ENCODE results near the gene PNPLA1. TPM values are rescaled to one million over a fixed set of nuclear protein-coding genes. Genes with fewer than 3 reads are reported as not detected.

Gene PNPLA1
- total and polyA plus RNA-seq, 10 of the 15 experiments (the other 5 are each of a cell fraction or from before 2014, with no cell fraction given) = 0.04 TPM; not detected in 9

DNA sequence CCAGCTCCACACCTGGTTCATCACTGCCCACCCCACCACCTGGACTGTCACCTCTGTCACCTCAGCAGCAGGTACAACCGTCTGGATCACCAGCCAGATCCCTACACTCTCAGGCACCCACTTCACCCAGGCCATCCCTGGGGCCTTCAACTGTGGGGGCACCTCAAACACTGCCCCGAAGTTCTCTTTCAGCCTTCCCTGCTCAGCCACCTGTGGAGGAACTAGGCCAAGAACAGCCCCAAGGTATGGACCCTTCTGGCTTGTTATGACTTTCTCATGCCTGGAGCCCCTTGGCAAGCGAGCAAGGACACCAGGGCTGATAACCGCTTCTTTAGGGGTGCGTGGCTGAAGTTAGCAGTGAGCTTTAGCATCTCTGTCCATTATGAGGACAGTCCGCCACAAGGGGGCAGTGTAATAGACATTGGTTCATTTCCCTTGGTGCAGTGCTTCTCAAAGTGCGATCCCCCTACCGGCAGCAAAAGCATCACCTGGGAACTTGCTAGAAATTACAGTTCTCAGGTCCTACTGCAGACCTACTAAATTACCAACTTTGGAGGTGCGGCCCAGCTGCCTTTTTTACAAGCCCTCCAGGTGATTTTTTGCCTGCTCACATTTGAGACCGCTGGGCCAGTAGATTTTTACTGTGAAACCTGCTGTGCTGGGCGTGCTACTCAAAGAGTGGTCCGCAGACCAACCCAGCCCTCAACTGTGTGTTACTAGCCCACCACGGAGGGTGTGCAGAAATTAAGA is 32.5 kb downstream of the PNPLA1 start (continued):
- no peak for TF ChIP-seq RELA (IDR thresholded peaks at IDR 0.05; ENCODE audit: borderline replicate concordance, partially characterized antibody)
- TF ChIP-seq KLF5 (IDR thresholded peaks at IDR 0.05; ENCODE audit: partially characterized antibody) = no peak
- TF ChIP-seq EP300 (IDR thresholded peaks at IDR 0.05; ENCODE audit: borderline replicate concordance in 1 of 2, control insufficient read depth in 1 of 2, low read depth in 2 of 2, low read length in 2 of 2) = no peak
- TF ChIP-seq, protein P1, sequence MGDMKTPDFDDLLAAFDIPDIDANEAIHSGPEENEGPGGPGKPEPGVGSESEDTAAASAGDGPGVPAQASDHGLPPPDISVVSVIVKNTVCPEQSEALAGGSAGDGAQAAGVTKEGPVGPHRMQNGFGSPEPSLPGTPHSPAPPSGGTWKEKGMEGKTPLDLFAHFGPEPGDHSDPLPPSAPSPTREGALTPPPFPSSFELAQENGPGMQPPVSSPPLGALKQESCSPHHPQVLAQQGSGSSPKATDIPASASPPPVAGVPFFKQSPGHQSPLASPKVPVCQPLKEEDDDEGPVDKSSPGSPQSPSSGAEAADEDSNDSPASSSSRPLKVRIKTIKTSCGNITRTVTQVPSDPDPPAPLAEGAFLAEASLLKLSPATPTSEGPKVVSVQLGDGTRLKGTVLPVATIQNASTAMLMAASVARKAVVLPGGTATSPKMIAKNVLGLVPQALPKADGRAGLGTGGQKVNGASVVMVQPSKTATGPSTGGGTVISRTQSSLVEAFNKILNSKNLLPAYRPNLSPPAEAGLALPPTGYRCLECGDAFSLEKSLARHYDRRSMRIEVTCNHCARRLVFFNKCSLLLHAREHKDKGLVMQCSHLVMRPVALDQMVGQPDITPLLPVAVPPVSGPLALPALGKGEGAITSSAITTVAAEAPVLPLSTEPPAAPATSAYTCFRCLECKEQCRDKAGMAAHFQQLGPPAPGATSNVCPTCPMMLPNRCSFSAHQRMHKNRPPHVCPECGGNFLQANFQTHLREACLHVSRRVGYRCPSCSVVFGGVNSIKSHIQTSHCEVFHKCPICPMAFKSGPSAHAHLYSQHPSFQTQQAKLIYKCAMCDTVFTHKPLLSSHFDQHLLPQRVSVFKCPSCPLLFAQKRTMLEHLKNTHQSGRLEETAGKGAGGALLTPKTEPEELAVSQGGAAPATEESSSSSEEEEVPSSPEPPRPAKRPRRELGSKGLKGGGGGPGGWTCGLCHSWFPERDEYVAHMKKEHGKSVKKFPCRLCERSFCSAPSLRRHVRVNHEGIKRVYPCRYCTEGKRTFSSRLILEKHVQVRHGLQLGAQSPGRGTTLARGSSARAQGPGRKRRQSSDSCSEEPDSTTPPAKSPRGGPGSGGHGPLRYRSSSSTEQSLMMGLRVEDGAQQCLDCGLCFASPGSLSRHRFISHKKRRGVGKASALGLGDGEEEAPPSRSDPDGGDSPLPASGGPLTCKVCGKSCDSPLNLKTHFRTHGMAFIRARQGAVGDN (IDR thresholded peaks at IDR 0.05) = peak; percentile 48; the same call in 1 of the 2 replicates
- peak; percentile 95 for TF ChIP-seq SMARCA5 (IDR thresholded peaks at IDR 0.05)
- TF ChIP-seq NBN (IDR thresholded peaks at IDR 0.05) = peak; percentile 66; the same call in 1 of the 2 replicates
- TF ChIP-seq CREM (IDR thresholded peaks at IDR 0.05; ENCODE audit: low read depth) = peak; percentile 52
